Hematopoietic multipotent progenitor cell treated with erythropoietin and hydrocortisone succinate and interleukin-3 and kit ligand, for 4 days (in vitro differentiated cells): ENCODE results near the gene C22orf23.
A peak's percentile ranks its signal among the peaks of the same experiment; 100 is the strongest.

Source experiments
- DNase-seq: peaks from one replicate; pipeline ENCODE4 v3.0.0-alpha.2; 2015

The C22orf23 gene

DNA sequence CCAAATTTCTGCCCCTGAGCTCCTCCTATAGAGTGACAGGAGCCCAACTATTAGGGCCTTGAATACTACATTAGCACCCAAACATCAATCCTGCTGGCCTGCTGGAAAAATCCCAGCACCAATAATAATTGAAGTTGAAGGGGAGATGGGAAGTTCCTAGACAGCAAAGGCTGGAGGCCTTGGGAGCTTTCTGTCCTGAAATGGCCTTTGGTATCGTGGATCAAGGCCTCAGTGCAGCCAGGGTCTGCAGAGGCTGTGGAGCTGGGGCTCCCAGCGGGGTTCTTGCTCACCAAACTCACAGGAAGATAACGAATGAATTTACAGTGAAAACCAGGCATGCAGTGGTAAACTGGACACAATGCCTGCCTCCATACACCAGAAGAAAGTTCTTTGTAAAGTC, 56.5 kb downstream of the C22orf23 start:
- no peak for DNase-seq

DNA sequence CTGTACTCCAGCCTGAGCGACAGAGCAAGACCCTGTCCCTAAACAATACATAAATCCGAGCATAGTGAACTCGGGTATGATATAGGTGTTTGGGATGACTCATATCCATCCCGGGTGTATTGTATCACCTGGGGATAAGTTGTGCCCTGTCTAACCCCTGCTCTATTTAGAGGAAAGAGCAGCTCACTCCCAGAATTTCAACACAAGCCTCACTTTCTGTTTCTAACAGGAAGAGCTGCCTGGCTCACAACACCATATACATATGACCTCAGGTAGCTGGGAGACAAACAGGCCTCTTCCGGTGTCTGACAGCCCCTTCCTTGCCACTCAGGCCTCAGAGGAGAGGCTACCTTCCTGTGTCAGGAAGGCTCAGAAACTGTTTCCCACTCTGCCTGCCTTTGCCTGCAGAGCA, 57.2 kb downstream of the C22orf23 start:
- DNase-seq, result peak; percentile 43

DNA sequence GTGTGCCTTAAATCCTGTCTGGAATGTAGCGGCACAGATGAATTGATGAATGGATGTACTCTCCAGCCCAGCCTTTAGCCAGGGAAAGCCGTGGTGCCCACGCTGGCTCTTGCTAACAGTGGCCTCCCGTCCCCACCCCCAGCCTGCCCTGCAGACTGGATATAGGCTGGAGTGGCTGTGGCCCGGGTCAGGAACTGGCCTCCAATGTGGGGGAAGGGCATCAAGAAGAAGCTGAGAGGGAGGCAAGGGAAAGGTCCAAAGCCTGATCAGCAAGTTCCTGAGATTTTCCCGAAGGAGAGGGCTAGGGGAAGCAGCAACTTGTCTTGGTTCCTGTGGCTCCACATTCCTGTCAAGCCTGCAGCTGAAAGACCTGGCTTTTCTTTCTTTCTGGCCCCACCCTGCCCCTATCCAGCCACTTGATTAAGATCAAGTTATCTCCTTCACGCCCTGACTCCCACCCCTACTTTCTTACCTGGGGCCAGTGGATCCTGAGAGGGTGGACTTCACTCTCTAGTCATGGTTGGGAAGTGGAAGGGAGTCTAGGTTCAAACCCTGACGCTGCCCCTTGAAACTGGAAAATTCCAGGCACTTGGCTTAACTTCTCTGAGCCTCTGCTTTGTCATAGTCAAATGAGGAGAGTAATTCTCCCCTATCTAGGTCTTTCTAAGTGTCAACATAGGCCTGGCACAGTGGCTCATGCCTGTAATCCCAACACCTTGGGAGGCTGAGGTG, 58.3 kb downstream of the C22orf23 start:
- no peak for DNase-seq

DNA sequence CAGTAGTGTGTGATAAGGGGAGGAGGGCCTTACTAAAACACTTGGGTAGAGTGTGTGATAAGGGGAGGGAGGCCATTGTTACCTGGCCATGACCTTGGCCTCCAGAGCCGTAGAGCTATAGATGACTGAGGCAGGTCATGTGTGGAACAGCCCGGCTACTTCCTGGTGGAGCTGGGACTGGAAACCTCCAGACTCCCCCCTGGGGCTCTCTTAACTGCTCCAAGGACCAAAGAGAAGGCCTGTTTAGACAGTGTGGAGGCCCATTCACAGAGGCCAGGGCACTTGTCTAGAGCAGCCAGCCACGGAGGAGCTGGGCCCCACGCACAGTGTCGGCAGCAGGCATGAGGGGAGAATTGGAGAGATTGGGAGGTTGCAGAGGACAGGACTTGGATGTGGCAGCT, 59.8 kb downstream of the C22orf23 start:
- DNase-seq, result no peak
